ENCODE results near the gene HDAC4.

Gene HDAC4

GRCh38 chr2:239224199-239224570, 176.6 kb downstream of the HDAC4 start:
- DNase-seq (ENCODE audit: low read depth), result no peak

GRCh38 chr2:239223310-239224198, 177.3 kb downstream of the HDAC4 start:
- no peak overlapping the region for H3K4me3 ChIP-seq (ENCODE audit: low read depth, low read length)
- TF ChIP-seq CTCF (IDR thresholded peaks at IDR 0.05; ENCODE audit: insufficient read depth, low read depth, low read length, missing control alignments), result no peak
- no peak for DNase-seq (ENCODE audit: low read depth)

More at GRCh38 chr2:239224199-239224570, 176.6 kb downstream of the HDAC4 start:
- no peak for TF ChIP-seq CTCF (IDR thresholded peaks at IDR 0.05; ENCODE audit: insufficient read depth, low read depth, low read length, missing control alignments)
- H3K4me3 ChIP-seq (ENCODE audit: low read depth, low read length), result no peak overlapping the region

- no peak overlapping the region for H3K4me3 ChIP-seq (ENCODE audit: low read depth, low read length)
- TF ChIP-seq CTCF (IDR thresholded peaks at IDR 0.05; ENCODE audit: insufficient read depth, low read depth, low read length, missing control alignments), result no peak
- no peak for DNase-seq (ENCODE audit: low read depth)
Observed at GRCh38 chr2:239222706-239223309, 178.0 kb downstream of the HDAC4 start.

GRCh38 chr2:239222312-239222660, 178.5 kb downstream of the HDAC4 start:
- TF ChIP-seq CTCF (IDR thresholded peaks at IDR 0.05; ENCODE audit: insufficient read depth, low read depth, low read length, missing control alignments), result no peak
- no peak for DNase-seq (ENCODE audit: low read depth)
- H3K4me3 ChIP-seq (ENCODE audit: low read depth, low read length), result no peak overlapping the region

- TF ChIP-seq CTCF (IDR thresholded peaks at IDR 0.05; ENCODE audit: insufficient read depth, low read depth, low read length, missing control alignments), result no peak
- H3K4me3 ChIP-seq (ENCODE audit: low read depth, low read length), result no peak overlapping the region
- DNase-seq (ENCODE audit: low read depth), result no peak
Observed at GRCh38 chr2:239220981-239221396, 179.8 kb downstream of the HDAC4 start.

GRCh38 chr2:239220341-239220740, 180.5 kb downstream of the HDAC4 start:
- DNase-seq (ENCODE audit: low read depth), result no peak
- no peak overlapping the region for H3K4me3 ChIP-seq (ENCODE audit: low read depth, low read length)
- TF ChIP-seq CTCF (IDR thresholded peaks at IDR 0.05; ENCODE audit: insufficient read depth, low read depth, low read length, missing control alignments), result no peak

Measured in GM12865 (cell line).